ENCODE results near the gene ABHD15.

Gene ABHD15

DNA sequence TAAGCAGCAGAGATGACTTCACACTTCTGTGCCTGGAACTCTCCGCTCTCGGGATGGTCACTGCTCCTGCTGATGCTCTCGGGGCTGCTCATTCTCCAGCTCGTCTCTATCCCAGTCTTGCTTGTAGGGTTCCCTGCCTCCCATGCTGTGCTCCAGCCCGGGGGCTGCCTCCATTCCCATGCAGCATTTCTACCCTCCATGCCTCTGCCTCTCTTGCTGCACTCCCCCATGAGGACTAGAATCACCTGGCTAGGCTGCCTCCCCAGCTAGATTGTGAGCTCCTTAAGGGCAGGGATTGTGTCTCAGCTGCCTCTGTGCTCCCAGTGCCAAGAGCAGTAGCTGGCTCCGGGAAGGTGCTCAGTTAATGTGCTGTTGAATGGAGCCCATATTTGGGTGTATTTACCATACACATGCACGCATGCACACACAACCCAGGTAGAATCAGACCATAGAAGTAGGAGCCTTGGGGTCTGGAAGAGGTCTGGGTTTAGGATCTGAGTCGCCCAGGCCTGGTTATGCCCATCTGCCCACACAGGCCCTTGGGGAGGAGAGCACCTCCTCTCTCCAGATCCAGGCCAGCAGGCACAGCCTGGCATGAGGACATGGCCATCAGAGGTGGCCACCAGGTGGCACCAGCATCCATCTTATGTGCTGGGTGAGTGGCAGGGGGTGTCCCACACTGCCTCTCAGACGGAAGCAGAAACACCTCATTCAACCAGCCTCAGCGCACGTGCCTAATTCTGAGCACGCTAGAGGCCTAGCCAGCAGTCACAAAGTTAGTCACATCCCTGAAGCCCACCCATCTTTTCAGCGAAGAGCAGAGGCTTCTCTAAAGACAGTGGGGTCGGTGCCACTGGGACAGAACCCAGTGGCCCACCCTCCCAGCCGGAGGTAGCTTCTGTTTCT is 13.3 kb upstream of the ABHD15 start:
- peak; percentile 89 for DNase-seq (ENCODE audit: low read depth)
- TF ChIP-seq, protein P1, sequence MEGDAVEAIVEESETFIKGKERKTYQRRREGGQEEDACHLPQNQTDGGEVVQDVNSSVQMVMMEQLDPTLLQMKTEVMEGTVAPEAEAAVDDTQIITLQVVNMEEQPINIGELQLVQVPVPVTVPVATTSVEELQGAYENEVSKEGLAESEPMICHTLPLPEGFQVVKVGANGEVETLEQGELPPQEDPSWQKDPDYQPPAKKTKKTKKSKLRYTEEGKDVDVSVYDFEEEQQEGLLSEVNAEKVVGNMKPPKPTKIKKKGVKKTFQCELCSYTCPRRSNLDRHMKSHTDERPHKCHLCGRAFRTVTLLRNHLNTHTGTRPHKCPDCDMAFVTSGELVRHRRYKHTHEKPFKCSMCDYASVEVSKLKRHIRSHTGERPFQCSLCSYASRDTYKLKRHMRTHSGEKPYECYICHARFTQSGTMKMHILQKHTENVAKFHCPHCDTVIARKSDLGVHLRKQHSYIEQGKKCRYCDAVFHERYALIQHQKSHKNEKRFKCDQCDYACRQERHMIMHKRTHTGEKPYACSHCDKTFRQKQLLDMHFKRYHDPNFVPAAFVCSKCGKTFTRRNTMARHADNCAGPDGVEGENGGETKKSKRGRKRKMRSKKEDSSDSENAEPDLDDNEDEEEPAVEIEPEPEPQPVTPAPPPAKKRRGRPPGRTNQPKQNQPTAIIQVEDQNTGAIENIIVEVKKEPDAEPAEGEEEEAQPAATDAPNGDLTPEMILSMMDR (IDR thresholded peaks at IDR 0.05; ENCODE audit: low read depth, low read length), result peak; percentile 81
- TF ChIP-seq MYC (IDR thresholded peaks at IDR 0.05; ENCODE audit: low read depth, low read length) (peak; percentile 94), POLR2A (IDR thresholded peaks at IDR 0.05; ENCODE audit: extremely low read depth, insufficient read length) (no peak)
- TF ChIP-seq, protein P2, sequence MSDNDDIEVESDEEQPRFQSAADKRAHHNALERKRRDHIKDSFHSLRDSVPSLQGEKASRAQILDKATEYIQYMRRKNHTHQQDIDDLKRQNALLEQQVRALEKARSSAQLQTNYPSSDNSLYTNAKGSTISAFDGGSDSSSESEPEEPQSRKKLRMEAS (IDR thresholded peaks at IDR 0.05; ENCODE audit: low read depth, low read length), result peak; percentile 97
- no peak overlapping the region for H3K4me3 ChIP-seq (ENCODE audit: low read depth, low read length)

DNA sequence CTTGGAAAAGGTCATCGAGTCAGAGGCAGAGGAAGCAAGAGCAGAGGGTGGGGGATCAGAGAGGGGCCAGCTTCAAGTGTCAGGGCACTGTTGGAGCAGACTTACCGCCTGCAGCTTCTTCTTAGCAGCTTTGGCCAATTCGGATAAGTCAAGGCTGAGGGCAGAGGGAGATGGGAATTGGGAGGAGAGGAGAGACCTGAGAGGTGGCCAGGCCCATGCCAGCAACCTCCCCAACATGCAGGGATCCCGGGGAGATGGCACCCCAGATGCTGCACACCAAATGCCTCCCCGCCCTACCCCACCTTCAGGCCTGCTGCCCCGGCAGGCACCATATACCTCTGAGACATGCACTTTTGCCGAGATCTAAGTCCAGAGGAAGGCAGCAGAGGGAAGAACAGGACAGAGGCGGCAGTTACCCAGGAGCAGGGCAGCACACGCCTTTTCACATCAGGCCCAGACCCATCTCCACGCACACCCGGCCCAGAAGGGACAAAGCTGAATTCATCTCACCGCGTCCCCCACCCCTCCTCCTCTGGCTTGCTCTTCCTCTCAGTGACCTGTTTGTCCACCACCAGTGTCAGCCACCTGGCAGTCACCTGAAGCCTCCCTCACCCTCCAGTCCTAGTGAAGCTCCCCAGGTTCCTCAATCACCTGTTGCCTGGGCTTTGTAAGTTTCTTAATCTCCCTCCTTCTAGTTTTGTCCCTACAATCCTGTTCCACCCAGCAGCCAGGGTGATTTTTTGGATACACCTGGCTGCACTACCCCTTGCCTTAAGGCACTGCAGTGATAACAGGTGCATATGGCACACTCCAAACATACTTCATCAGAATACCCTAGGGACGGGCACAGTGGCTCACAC is 12.0 kb upstream of the ABHD15 start:
- no peak for DNase-seq (ENCODE audit: low read depth)
- H3K4me3 ChIP-seq (ENCODE audit: low read depth, low read length), result no peak overlapping the region
- TF ChIP-seq POLR2A (IDR thresholded peaks at IDR 0.05; ENCODE audit: extremely low read depth, insufficient read length), result no peak
- no peak for TF ChIP-seq MYC (IDR thresholded peaks at IDR 0.05; ENCODE audit: low read depth, low read length)
- TF ChIP-seq, protein P2 (IDR thresholded peaks at IDR 0.05; ENCODE audit: low read depth, low read length), result no peak
- TF ChIP-seq, protein P1 (IDR thresholded peaks at IDR 0.05; ENCODE audit: low read depth, low read length), result no peak

DNA sequence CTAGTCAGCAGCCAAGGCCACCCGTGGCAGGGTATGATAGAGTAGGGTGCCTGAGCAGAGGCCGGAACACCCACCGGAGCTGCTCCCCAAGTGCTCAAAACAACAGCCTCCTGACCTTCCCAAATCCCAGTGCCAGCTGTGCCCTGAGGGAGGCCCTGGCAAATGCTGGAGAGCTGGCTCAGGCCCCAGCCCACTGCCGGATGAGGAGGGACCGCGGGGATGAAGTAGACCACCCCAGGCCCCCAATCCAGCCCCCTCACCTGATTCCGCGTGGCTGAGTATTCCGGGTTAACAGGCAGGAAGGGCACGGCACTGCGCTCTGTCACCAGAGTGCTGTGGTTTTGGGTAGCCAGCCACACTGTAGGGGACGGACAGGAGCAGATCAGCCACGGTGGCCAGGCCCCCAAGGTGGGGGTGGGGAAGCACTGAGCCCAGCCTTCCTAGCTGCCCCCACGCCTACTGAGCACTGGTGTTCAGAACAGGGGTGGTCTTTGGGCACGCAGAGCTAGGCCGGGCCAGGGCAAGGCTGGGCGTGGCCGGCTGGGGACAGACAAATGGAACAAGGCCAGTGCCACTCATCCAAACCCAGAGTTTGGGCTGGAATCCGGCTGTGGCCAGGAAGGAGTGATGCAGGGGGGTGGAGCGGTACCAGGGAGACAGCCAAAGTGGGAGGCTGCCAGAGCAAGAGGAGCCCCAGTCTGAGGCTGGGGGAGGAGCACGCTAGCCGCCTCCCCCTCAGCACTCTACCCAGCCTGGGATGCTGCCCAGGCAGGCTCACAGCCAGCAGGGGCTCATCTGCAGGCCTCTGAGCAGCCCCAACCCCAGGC is 10.8 kb upstream of the ABHD15 start:
- DNase-seq (ENCODE audit: low read depth), result no peak
- H3K4me3 ChIP-seq (ENCODE audit: low read depth, low read length), result no peak overlapping the region
- no peak for TF ChIP-seq MYC (IDR thresholded peaks at IDR 0.05; ENCODE audit: low read depth, low read length)
- TF ChIP-seq, protein P1 (IDR thresholded peaks at IDR 0.05; ENCODE audit: low read depth, low read length), result no peak
- TF ChIP-seq POLR2A (IDR thresholded peaks at IDR 0.05; ENCODE audit: extremely low read depth, insufficient read length), result no peak
- TF ChIP-seq, protein P2 (IDR thresholded peaks at IDR 0.05; ENCODE audit: low read depth, low read length), result no peak

DNA sequence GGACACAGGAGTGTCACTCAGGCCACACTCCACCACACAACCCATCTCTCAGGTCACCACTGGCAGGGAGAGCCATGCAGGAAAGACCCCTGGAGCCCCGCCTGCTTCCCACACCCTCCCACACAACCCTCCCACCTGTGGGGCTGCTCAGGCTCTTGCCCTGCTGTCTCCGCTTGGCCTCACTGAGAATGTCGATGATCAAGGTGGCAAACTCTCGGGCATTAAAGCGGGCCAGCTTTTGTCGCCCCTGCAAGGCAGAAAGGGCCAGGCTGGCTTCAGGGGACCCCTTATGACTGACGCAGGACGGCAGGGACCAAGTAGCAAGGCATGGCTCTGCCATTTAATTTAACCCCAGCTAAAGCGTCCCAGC is 10.1 kb upstream of the ABHD15 start:
- TF ChIP-seq MYC (IDR thresholded peaks at IDR 0.05; ENCODE audit: low read depth, low read length), result no peak
- TF ChIP-seq, protein P2 (IDR thresholded peaks at IDR 0.05; ENCODE audit: low read depth, low read length), result no peak
- TF ChIP-seq, protein P1 (IDR thresholded peaks at IDR 0.05; ENCODE audit: low read depth, low read length), result no peak
- TF ChIP-seq POLR2A (IDR thresholded peaks at IDR 0.05; ENCODE audit: extremely low read depth, insufficient read length), result no peak
- no peak overlapping the region for H3K4me3 ChIP-seq (ENCODE audit: low read depth, low read length)
- DNase-seq (ENCODE audit: low read depth), result no peak
